H1 (cell line): ENCODE measurements around the gene TTC32. TPM values are rescaled to one million over a fixed set of nuclear protein-coding genes. Genes with fewer than 3 reads are reported as not detected.

ENCODE experiments used
- JUND ChIP-seq: IDR thresholded peaks from 2 replicates; pipeline ENCODE4 v1.6.1; 2011; ENCODE audit warnings: mild to moderate bottlenecking, improper control_type of control experiment, low read length
- SP2 ChIP-seq: IDR thresholded peaks from 2 replicates; pipeline ENCODE4 v1.6.1; 2012; ENCODE audit warnings: mild to moderate bottlenecking, low read length, inconsistent platforms
- polyA plus RNA-seq, 7 experiments: library from polyadenylated mRNA; depleted of rRNA in 3 of 7; stranded (reverse) in 5 of 7; unstranded in 2 of 7; fragments of >200 nt in 5 of 7; fragments of 200-250 nt in 2 of 7; gene quantifications; 1 replicate in 5 of 7; 2 replicates in 1 of 7; 4 replicates in 1 of 7; pipeline versions ENCODE4 v1.2.1 to v1.2.3, GENCODE V29; 2011 to 2013; ENCODE audit warnings: missing spikeins in 2 of 7, mixed read lengths in 2 of 7
- total RNA-seq: library from RNA; stranded (reverse); fragmentation: NEBNext Ultra II Directional; extraction: Animal tissue kit (Norgen Biotek cat#: 25700); gene quantifications from 2 replicates; pipeline ENCODE4 v1.2.1, GENCODE V29; 2021

Gene TTC32
- total and polyA plus RNA-seq, 2 of the 8 experiments (the other 6 are each of a cell fraction or from before 2014, with no cell fraction given): 6.8 to 8.7 TPM

DNA sequence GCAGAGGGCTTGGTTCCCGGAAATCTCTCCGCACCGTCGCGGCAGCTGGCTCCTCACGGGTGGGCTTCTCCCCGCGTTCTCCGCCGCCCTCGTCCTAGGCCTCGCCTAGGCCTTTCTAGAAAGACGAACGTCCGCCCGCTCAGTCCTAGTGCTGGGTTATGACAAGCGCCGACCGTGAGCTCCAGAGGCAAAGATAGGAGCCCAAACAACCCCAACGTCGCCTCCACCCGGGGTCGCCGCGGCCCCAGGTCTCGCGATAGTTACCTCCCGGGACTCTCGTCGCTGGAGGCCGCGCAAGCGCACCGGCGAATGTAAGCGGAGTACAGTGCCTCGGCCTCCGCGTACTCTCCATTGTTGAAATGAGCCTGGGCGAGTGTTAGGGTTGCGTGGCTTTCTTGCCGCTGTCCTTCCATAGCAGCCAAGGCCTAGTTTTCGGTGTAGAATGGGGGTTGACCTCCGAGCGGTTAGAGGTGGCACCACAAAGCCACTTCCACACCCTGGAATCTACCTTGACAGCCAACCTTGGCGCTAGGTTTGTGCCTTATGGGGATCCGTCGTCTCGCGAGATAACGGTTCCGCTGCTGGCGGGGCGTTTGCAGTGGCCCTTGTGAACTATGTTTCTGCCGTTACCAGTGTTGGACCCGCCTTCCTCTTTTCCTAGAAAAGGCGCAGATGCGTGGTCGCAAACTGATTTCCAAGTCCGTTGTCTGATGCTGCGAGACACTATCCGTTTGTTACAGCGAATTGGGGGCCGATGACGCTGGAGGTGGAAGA lies at the start of gene TTC32 (continued):
- no peak for TF ChIP-seq JUND
- TF ChIP-seq SP2: no peak
